Hepatocyte (in vitro differentiated cells): ENCODE measurements around the gene TBX15. TPM values are rescaled to one million over a fixed set of nuclear protein-coding genes. Genes with fewer than 3 reads are reported as not detected.
A peak's percentile ranks its signal among the peaks of the same experiment; 100 is the strongest.

Source experiments
- DNase-seq: peaks from one replicate; pipeline ENCODE4 v3.0.0-alpha.2; 2016; ENCODE audit warnings: low spot score
- H2AFZ ChIP-seq: fragments of 200-600 bp; sonication (generic); 2 replicates; pipeline ENCODE4 v1.6.0; 2016; ENCODE audit warnings: antibody characterized with exemption, mild to moderate bottlenecking
- H3K27ac ChIP-seq: fragments of 200-600 bp; sonication (generic); 2 replicates; pipeline ENCODE4 v1.5.1; 2016; ENCODE audit warnings: mild to moderate bottlenecking
- H3K27me3 ChIP-seq: fragments of 200-600 bp; sonication (generic); 2 replicates; pipeline ENCODE4 v1.6.1; 2016
- H3K36me3 ChIP-seq: fragments of 200-600 bp; sonication (generic); replicated peaks from 2 replicates; pipeline ENCODE4 v1.5.1; 2016; ENCODE audit warnings: low read depth; ENCODE audit not compliant: insufficient read depth
- H3K4me1 ChIP-seq: fragments of 200-600 bp; sonication (generic); 2 replicates; pipeline ENCODE4 v1.5.1; 2016; ENCODE audit warnings: mild to moderate bottlenecking, moderate library complexity; ENCODE audit not compliant: insufficient read depth
- H3K4me2 ChIP-seq: fragments of 200-600 bp; sonication (generic); 2 replicates; pipeline ENCODE4 v1.6.0; 2016
- H3K4me3 ChIP-seq: fragments of 200-600 bp; sonication (generic); 2 replicates; pipeline ENCODE4 v1.5.1; 2016; ENCODE audit warnings: mild to moderate bottlenecking
- H3K79me2 ChIP-seq: fragments of 200-600 bp; sonication (generic); 2 replicates; pipeline ENCODE4 v1.6.0; 2017; ENCODE audit warnings: mild to moderate bottlenecking
- H3K9me2 ChIP-seq: fragments of 200-600 bp; sonication (generic); replicated peaks from 2 replicates; pipeline ENCODE4 v1.6.0; 2017; ENCODE audit warnings: mild to moderate bottlenecking; ENCODE audit not compliant: insufficient read depth
- H3K9me3 ChIP-seq: fragments of 200-600 bp; sonication (generic); 2 replicates; pipeline ENCODE4 v1.5.1; 2016; ENCODE audit warnings: low read depth, mild to moderate bottlenecking
- H4K20me1 ChIP-seq: fragments of 200-600 bp; sonication (generic); 2 replicates; pipeline ENCODE4 v1.6.0; 2016; ENCODE audit warnings: mild to moderate bottlenecking; ENCODE audit not compliant: insufficient read depth, poor library complexity, severe bottlenecking
- EZH2 ChIP-seq: fragments of 200-600 bp; sonication (generic); IDR thresholded peaks from 2 replicates; pipeline ENCODE4 v1.6.1; 2016; ENCODE audit warnings: antibody characterized with exemption, mild to moderate bottlenecking, borderline replicate concordance
- EZH2phosphoT487 ChIP-seq: fragments of 200-600 bp; sonication (generic); IDR thresholded peaks from one replicate; pipeline ENCODE4 v1.6.1; 2018; ENCODE audit warnings: antibody characterized with exemption, mild to moderate bottlenecking, low read depth, moderate library complexity; ENCODE audit not compliant: unreplicated experiment, severe bottlenecking
- WGBS: methylation state at CpG from one replicate; pipeline ENCODE4 v1.1.6; 2016; ENCODE audit warnings: low lambda C conversion rate; ENCODE audit errors: missing lambda C conversion rate; 5-methylcytosine and 5-hydroxymethylcytosine counted together
- polyA plus RNA-seq: library from polyadenylated mRNA; unstranded; fragments of >200 nt; fragmentation: Nextera tagmentation; extraction: Ambion mirVana; gene quantifications from 2 replicates; pipeline ENCODE4 v1.2.1, GENCODE V29; 2016
- total RNA-seq: library from RNA; depleted of rRNA; stranded (reverse); fragments of >200 nt; gene quantifications from 2 replicates; pipeline ENCODE4 v1.2.3, GENCODE V29; 2014
- TF ChIP-seq, protein P1 (sequence below): fragments of 200-600 bp; sonication (generic); IDR thresholded peaks from 2 replicates; pipeline ENCODE4 v1.5.1; 2016; ENCODE audit warnings: antibody characterized with exemption, mild to moderate bottlenecking; ENCODE audit not compliant: poor library complexity

The TBX15 gene
- total and polyA plus RNA-seq, 2 experiments from 2014 or later, result 1.6 to 3.8 TPM

GRCh38 chr1:118982266-118982665 is 5.9 kb downstream of the TBX15 start:
- TF ChIP-seq EZH2 (no peak), EZH2phosphoT487 (no peak)
- TF ChIP-seq, protein P1, sequence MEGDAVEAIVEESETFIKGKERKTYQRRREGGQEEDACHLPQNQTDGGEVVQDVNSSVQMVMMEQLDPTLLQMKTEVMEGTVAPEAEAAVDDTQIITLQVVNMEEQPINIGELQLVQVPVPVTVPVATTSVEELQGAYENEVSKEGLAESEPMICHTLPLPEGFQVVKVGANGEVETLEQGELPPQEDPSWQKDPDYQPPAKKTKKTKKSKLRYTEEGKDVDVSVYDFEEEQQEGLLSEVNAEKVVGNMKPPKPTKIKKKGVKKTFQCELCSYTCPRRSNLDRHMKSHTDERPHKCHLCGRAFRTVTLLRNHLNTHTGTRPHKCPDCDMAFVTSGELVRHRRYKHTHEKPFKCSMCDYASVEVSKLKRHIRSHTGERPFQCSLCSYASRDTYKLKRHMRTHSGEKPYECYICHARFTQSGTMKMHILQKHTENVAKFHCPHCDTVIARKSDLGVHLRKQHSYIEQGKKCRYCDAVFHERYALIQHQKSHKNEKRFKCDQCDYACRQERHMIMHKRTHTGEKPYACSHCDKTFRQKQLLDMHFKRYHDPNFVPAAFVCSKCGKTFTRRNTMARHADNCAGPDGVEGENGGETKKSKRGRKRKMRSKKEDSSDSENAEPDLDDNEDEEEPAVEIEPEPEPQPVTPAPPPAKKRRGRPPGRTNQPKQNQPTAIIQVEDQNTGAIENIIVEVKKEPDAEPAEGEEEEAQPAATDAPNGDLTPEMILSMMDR, result no peak
- H2AFZ ChIP-seq, result no peak overlapping the region
- no peak overlapping the region for H3K4me2 ChIP-seq
- no peaks in the 10 kb centered on the region for H3K36me3 ChIP-seq
- 82% methylated on average over 6 of the region's 6 CpGs for WGBS
- H3K4me3 ChIP-seq, result no peak overlapping the region
- peaks cover 99% of the 10 kb centered on the region for H3K27me3 ChIP-seq
- H3K4me1 ChIP-seq, result peaks cover 12% of the 10 kb centered on the region
- H3K9me3 ChIP-seq, result no peaks in the 10 kb centered on the region
- H3K79me2 ChIP-seq, result peaks cover 13% of the 10 kb centered on the region
- no peak for DNase-seq
- no peaks in the 10 kb centered on the region for H4K20me1 ChIP-seq
- H3K9me2 ChIP-seq, result no peaks in the 10 kb centered on the region
- H3K27ac ChIP-seq, result no peak overlapping the region

DNA sequence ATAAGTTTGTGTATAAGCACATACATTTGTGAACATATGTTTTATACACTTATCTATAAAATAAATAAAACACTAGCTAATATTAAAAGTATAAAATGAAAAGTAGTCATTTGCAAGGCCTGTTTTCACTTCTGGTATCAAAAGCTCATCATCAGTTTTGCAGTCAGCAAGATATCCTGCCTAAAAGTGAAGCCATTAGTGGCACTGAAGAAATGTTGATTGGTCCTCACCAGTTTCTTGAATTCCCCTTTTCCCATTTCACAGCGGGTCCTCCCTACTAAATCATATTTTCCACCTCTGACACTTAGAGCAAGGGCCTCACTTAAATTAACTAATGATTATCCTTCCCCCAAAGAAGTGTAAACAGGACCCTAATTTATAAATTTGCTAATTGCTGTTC is 6.7 kb downstream of the TBX15 start:
- no peaks in the 10 kb centered on the region for H3K9me2 ChIP-seq
- no peaks in the 10 kb centered on the region for H3K36me3 ChIP-seq
- H3K79me2 ChIP-seq, result peaks cover 13% of the 10 kb centered on the region
- no peak overlapping the region for H3K4me3 ChIP-seq
- TF ChIP-seq, protein P1, result no peak
- TF ChIP-seq EZH2phosphoT487, result no peak
- TF ChIP-seq EZH2, result no peak
- H3K4me2 ChIP-seq, result no peak overlapping the region
- H3K4me1 ChIP-seq, result peaks cover 12% of the 10 kb centered on the region
- no peaks in the 10 kb centered on the region for H3K9me3 ChIP-seq
- no peak overlapping the region for H3K27ac ChIP-seq
- 64% methylated on average over 1 of the region's 1 CpG for WGBS
- no peaks in the 10 kb centered on the region for H4K20me1 ChIP-seq
- no peak for DNase-seq
- no peak overlapping the region for H2AFZ ChIP-seq
- peaks cover 99% of the 10 kb centered on the region for H3K27me3 ChIP-seq

DNA sequence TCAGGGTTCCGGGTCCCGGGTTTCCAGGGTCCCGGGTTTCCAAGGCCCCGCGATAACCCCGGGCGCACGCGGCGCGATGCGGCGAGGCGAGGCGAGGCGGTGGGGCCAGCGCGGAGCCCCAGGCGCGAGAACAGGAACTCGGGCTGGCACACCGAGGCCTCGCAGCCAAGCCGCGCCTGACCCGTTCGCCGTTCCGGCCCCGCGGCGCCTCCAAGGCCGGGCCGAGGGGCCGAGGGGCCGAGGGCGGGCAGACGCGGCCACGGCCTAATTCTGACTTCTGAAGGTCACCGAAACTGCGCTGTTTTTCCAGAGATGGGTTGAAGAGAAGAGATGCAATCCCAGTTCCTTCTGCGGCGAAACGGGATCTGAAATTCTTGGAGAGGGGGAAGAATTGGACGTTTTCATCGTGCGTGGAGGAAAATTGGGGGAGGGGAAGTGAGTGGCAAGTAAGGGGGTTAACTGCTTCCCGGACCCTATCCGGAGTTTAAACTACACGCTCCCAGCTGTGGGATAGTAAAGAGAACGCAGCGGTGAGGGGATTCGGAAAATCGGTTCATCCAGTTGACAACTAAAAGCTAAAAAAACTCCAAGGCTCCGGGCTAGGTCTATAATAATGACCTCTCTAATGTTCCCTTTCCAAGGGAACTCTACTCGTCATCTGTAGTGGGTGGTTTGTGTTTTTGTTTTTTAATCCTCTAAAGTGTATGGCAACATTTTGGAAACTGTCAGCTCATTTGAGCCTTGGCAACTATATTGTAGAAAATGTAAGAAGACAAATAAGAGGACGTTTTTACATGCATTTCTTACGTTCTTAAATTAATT is 8.2 kb downstream of the TBX15 start:
- no peak for DNase-seq
- Histone ChIP-seq H3K36me3 (no peaks in the 10 kb centered on the region), H3K27me3 (peaks cover 97% of the 10 kb centered on the region), H3K9me3 (no peaks in the 10 kb centered on the region), H3K4me1 (peaks cover 4% of the 10 kb centered on the region), H3K9me2 (no peaks in the 10 kb centered on the region), H4K20me1 (no peaks in the 10 kb centered on the region), H3K4me3 (no peak overlapping the region), H3K79me2 (no peaks in the 10 kb centered on the region), H3K4me2 (peak overlapping the region; percentile 60), H2AFZ (no peak overlapping the region), H3K27ac (no peak overlapping the region)
- TF ChIP-seq EZH2 (peak; percentile 29), EZH2phosphoT487 (peak; percentile 23)
- TF ChIP-seq, protein P1, result no peak
- 45% methylated on average over 59 of the region's 59 CpGs for WGBS
